Measurements from ENCODE around the gene ACADVL.

Gene ACADVL

GRCh38 chr17:7252176-7253043, 32.7 kb downstream of the ACADVL start, which contains the start of gene ELP5:
Gene ELP5 (plus strand): TSS chr17:7252215. CDS start chr17:7252551, 336 bp downstream.
- TF ChIP-seq, protein P1, sequence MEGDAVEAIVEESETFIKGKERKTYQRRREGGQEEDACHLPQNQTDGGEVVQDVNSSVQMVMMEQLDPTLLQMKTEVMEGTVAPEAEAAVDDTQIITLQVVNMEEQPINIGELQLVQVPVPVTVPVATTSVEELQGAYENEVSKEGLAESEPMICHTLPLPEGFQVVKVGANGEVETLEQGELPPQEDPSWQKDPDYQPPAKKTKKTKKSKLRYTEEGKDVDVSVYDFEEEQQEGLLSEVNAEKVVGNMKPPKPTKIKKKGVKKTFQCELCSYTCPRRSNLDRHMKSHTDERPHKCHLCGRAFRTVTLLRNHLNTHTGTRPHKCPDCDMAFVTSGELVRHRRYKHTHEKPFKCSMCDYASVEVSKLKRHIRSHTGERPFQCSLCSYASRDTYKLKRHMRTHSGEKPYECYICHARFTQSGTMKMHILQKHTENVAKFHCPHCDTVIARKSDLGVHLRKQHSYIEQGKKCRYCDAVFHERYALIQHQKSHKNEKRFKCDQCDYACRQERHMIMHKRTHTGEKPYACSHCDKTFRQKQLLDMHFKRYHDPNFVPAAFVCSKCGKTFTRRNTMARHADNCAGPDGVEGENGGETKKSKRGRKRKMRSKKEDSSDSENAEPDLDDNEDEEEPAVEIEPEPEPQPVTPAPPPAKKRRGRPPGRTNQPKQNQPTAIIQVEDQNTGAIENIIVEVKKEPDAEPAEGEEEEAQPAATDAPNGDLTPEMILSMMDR (IDR thresholded peaks at IDR 0.05; ENCODE audit: low read depth, low read length) = peak; percentile 19
- peak; percentile 84 for DNase-seq (ENCODE audit: extremely low read depth, low read depth)

- TF ChIP-seq, protein P1 (IDR thresholded peaks at IDR 0.05; ENCODE audit: low read depth, low read length) = no peak
- DNase-seq (ENCODE audit: extremely low read depth, low read depth) = no peak
These were observed 33.3 kb downstream of the ACADVL start for GRCh38 chr17:7253082-7253481.

GRCh38 chr17:7254511-7254910, 34.8 kb downstream of the ACADVL start:
- no peak for DNase-seq (ENCODE audit: extremely low read depth, low read depth)
- TF ChIP-seq, protein P1 (IDR thresholded peaks at IDR 0.05; ENCODE audit: low read depth, low read length) = no peak

DNA sequence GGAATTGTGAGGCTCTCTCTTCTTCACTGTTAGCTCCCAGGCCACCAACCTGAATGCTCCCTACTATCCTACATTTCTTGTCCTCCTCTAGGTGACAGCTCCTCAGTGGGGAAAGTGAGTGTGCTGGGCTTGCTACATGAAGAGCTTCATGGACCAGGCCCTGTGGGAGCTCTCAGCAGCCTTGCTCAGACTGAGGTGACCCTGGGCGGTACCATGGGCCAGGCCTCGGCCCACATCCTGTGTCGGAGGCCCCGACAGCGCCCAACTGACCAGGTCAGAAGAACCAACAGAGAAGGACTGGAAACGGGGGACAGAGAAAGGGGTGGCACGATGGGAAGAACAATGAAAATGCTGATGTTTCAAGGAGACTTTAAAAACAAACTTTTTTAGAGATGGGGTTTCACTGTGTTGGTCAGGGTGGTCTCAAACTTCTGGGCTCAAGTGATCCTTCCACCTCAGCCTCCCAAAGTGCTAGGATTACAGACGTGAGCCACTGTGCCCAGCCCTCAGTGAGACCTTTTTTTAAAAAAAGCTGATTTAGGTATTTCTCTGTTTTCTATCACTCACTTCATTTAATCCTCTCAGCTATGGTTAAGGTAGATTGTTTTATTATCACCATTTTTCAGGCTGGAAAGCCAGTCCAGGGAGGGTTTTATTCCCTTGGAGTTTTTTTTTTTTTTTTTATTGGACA, 37.2 kb downstream of the ACADVL start:
- TF ChIP-seq, protein P1 (IDR thresholded peaks at IDR 0.05; ENCODE audit: low read depth, low read length) = no peak

DNA sequence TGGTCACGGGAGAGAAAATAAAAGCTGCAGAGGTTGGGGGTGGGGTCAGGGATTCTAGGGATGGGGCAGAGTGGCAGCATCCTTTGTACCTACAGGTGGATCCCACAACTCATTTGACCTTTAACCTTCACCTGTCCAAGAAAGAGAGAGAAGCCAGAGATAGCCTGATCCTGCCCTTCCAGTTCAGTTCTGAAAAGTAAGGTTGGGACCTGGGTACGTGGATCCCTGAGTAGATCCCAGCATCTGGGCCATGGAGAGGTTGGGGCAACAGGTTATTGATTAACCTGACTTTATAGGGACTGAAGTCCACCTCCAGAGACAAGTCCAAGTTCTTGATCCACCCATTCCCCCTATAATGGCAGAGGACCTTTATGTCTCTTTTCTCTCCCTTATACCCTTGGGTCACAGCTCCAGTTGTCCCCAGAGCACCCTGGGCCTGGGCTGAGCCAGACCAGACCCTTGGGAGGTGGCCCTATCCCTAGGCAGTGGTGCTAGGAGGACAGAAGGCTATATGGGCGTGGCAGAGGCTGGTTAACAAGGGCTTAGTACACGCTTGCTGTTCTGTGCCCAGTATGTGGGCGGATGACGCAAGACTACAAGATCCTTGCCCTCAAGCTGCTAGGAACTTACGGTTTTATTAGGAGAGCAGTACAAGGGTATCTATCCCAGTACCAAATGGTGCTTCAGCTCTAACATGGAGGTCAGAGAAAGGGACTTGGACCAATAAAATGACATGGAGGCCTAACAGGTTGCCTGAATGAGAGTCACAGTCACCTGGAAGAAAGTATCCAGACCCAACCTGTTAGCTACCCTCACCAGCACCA, 39.2 kb downstream of the ACADVL start:
- TF ChIP-seq, protein P1 (IDR thresholded peaks at IDR 0.05; ENCODE audit: low read depth, low read length) = no peak
- no peak for DNase-seq (ENCODE audit: extremely low read depth, low read depth)

More for the DNA sequence above, 37.2 kb downstream of the ACADVL start:
- DNase-seq (ENCODE audit: extremely low read depth, low read depth) = no peak

DNA sequence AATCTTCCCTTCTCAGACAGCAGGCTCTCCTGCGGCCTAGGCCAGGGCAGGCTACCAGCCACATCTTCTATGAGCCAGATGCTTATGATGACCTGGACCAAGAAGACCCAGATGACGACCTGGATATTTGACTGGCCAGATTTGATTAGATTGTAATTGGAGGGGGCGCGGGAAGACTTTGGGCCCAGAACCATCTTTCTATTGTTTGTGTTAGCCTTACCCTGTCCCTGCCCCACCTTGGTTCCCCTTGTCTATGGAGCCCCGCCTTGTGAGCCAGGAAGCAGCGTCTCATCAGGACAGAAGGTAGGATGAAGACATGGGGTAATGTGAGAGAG, 39.8 kb downstream of the ACADVL start:
- TF ChIP-seq, protein P1 (IDR thresholded peaks at IDR 0.05; ENCODE audit: low read depth, low read length) = no peak
- DNase-seq (ENCODE audit: extremely low read depth, low read depth) = no peak

Measured in AG09319 (cell line).